HepG2 (cell line): ENCODE data around the gene ITGB2. TPM values are rescaled to one million over a fixed set of nuclear protein-coding genes. Genes with fewer than 3 reads are reported as not detected.

Source experiments
- ATAC-seq: fragments of 200-7000 bp; cut with Tn5 transposase; 3 replicates; pipeline ENCODE4 v1.9.1; 2020; ENCODE audit warnings: mild to moderate bottlenecking, moderate library complexity
- BruUV-seq: library from RNA; stranded (reverse); fragments of 400-500 nt; replicated peaks from 2 replicates; lab custom pipeline; 2021; lab: Mats Ljungman, UMichigan
- CTCF ChIA-PET: fragments of 300-600 bp; formaldehyde crosslinking; extraction: SDS; loops from one replicate; lab custom pipeline; 2021; ENCODE audit warnings: low total read pairs, inconsistent platforms, low intra/inter-chr PET ratio; lab: Yijun Ruan, JAX
- POLR2A ChIA-PET: fragments of 350-600 bp; sonication (Branson Sonifier 250); formaldehyde crosslinking; loops from one replicate; lab custom pipeline; 2020; ENCODE audit warnings: antibody characterized with exemption, inconsistent platforms; lab: Yijun Ruan, JAX
- DNase-seq: peaks from one replicate; pipeline ENCODE4 v3.0.0-alpha.2; 2015; ENCODE audit warnings: low spot score
- FAIRE-seq: peaks from 3 replicates; lab custom pipeline; 2011; peaks lifted over from hg19 to GRCh38; lab: Jason Lieb, UNC
- H2AFZ ChIP-seq: one replicate; pipeline ENCODE4 v1.6.1; 2011; ENCODE audit warnings: low read length, inconsistent platforms
- H3K27ac ChIP-seq: fragments of 300-600 bp; 3 replicates; pipeline ENCODE4 v1.8.0; 2011; ENCODE audit warnings: mixed run types, mild to moderate bottlenecking, mixed read lengths, low read length, inconsistent platforms; ENCODE audit not compliant: insufficient read depth; ENCODE audit errors: extremely low read length
- H3K27me3 ChIP-seq, 2 experiments: fragments of 200-600 bp in 1 of 2; 2 replicates in 1 of 2; 3 replicates in 1 of 2; pipeline versions ENCODE4 v1.6.0 to v1.8.0; 2011; ENCODE audit warnings: low read length in 2 of 2, mild to moderate bottlenecking in 2 of 2, moderate library complexity in 2 of 2, inconsistent platforms in 1 of 2; ENCODE audit not compliant: insufficient read depth in 2 of 2, control insufficient read depth in 1 of 2
- H3K36me3 ChIP-seq, 2 experiments: fragments of 200-600 bp in 1 of 2; replicated peaks in 1 of 2; 2 replicates in 1 of 2; 3 replicates in 1 of 2; pipeline versions ENCODE4 v1.5.1 to v1.8.0; 2011; ENCODE audit warnings: low read length in 2 of 2, inconsistent platforms in 1 of 2; ENCODE audit not compliant: insufficient read depth in 2 of 2, control insufficient read depth in 1 of 2
- H3K4me1 ChIP-seq: 2 replicates; pipeline ENCODE4 v1.5.1; 2012; ENCODE audit warnings: low read length, inconsistent platforms; ENCODE audit not compliant: insufficient read depth
- H3K4me2 ChIP-seq: 2 replicates; pipeline ENCODE4 v1.6.0; 2011; ENCODE audit warnings: low read depth, low read length, inconsistent platforms
- H3K4me3 ChIP-seq, 3 experiments: fragments of 200-600 bp in 1 of 3; sonication (generic), shearing (Covaris generic) in 1 of 3; replicated peaks in 1 of 3; 2 replicates each; pipeline ENCODE4 v1.5.1; 2011 to 2016; ENCODE audit warnings: low read length in 3 of 3, inconsistent platforms in 2 of 3, low read depth in 2 of 3, mild to moderate bottlenecking in 2 of 3, control low read depth in 1 of 3, mixed read lengths in 1 of 3; ENCODE audit not compliant: insufficient read depth in 1 of 3
- H3K79me2 ChIP-seq: one replicate; pipeline ENCODE4 v1.6.1; 2011; ENCODE audit warnings: low read length, inconsistent platforms; ENCODE audit not compliant: insufficient read depth
- H3K9ac ChIP-seq: 2 replicates; pipeline ENCODE4 v1.6.0; 2011; ENCODE audit warnings: mild to moderate bottlenecking, low read depth, low read length, inconsistent platforms; ENCODE audit not compliant: insufficient read depth
- H3K9me3 ChIP-seq: 2 replicates; pipeline ENCODE4 v1.5.1; 2012; ENCODE audit warnings: mild to moderate bottlenecking, low read length
- H4K20me1 ChIP-seq: 2 replicates; pipeline ENCODE4 v1.6.0; 2011; ENCODE audit warnings: inconsistent platforms, mild to moderate bottlenecking, low read length, moderate library complexity; ENCODE audit not compliant: insufficient read depth
- MXI1 ChIP-seq: IDR thresholded peaks from 3 replicates; pipeline ENCODE4 v1.6.1; 2012; ENCODE audit warnings: low read depth, low read length, inconsistent platforms, borderline replicate concordance
- PRDM15 ChIP-seq: sonication (generic); formaldehyde crosslinking; IDR thresholded peaks from 2 replicates; pipeline ENCODE4 v1.4.0; 2020; ENCODE audit warnings: missing genetic modification reagents
- THAP8 ChIP-seq: sonication (generic); formaldehyde crosslinking; IDR thresholded peaks from 2 replicates; pipeline ENCODE4 v1.5.1; 2020; ENCODE audit warnings: missing genetic modification reagents, mild to moderate bottlenecking, borderline replicate concordance
- ZNF234 ChIP-seq: sonication (generic); formaldehyde crosslinking; conservative IDR thresholded peaks from 2 replicates; pipeline ENCODE4 v1.5.1; 2020; ENCODE audit warnings: mild to moderate bottlenecking, missing genetic modification reagents
- ZNF816 ChIP-seq: sonication (generic); formaldehyde crosslinking; IDR thresholded peaks from 2 replicates; pipeline ENCODE4 v1.8.0; 2022; ENCODE audit warnings: missing genetic modification reagents, mild to moderate bottlenecking, borderline replicate concordance
- WGBS: methylation state at CpG from one replicate; pipeline ENCODE4 v1.1.6; 2017; ENCODE audit warnings: low lambda C conversion rate; 5-methylcytosine and 5-hydroxymethylcytosine counted together
- in situ Hi-C: cut with HindIII; loops from 2 replicates; pipeline ENCODE4 v1.10.0; 2017; ENCODE audit warnings: low pct_unique_long_range_greater_than_20kb; ENCODE audit not compliant: extremely low pct_ligation_motif_present
- intact Hi-C: fragments of 100-400 bp; cut with micrococcal nuclease; formaldehyde crosslinking; loops from one replicate; pipeline ENCODE4 v1.10.0; 2022; ENCODE audit not compliant: unreplicated experiment
- polyA plus RNA-seq, 8 experiments: library from polyadenylated mRNA; depleted of rRNA in 3 of 8; stranded (reverse) in 7 of 8; unstranded in 1 of 8; fragments of >200 nt; fragmentation: Illumina TruSeq in 4 of 8; extraction: Trizol in 4 of 8; gene quantifications; 2 replicates each; pipeline versions ENCODE4 v1.2.1 to v1.2.3, GENCODE V29; 2011 to 2016; ENCODE audit warnings: low read depth in 4 of 8, missing spikeins in 1 of 8, mixed read lengths in 1 of 8; ENCODE audit not compliant: insufficient read depth in 1 of 8
- total RNA-seq, 5 experiments: library from RNA; depleted of rRNA; stranded (reverse); fragments of >200 nt; fragmentation: Illumina TruSeq; extraction: Trizol; gene quantifications; 2 replicates each; pipeline ENCODE4 v1.2.3, GENCODE V29; 2016; ENCODE audit warnings: low read depth in 1 of 5

The ITGB2 gene
- total and polyA plus RNA-seq, 2 of the 13 experiments (the other 11 are each of a cell fraction or from before 2014, with no cell fraction given) = 4.2 to 18.0 TPM

- H3K4me2 ChIP-seq = peak overlapping the region; percentile 88
- H4K20me1 ChIP-seq = peaks cover 30% of the 10 kb centered on the region; the same call in 1 of the 2 replicates
- H3K4me1 ChIP-seq = peaks cover 57% of the 10 kb centered on the region
- no TSS peak for BruUV-seq
- H3K4me3 ChIP-seq = peak overlapping the region; percentile 43 to 67 (median 58)
- WGBS = 0% methylated on average over 1 of the region's 1 CpG
- DNase-seq (no peak), ATAC-seq (no peak), FAIRE-seq (no peak)
- no peak overlapping the region for H3K27ac ChIP-seq
- H3K27me3 ChIP-seq = peaks cover 1 to 31% of the 10 kb centered on the region in 2 experiments; a peak in 4 of 5 replicates
- POLR2A ChIA-PET = interaction anchor here (0.9 to 3.0 kb wide), 2 partner anchors 28 to 44 kb away, joined by 4 to 9 read pairs; partner anchors contain the start of genes PTTG1IP and UBE2G2
- CTCF ChIA-PET = interaction anchor here (0.9 kb wide), 1 partner anchor 45 kb away, joined by 4 read pairs; the partner anchor contains the start of gene UBE2G2
- no peaks in the 10 kb centered on the region for H3K9me3 ChIP-seq
- TF ChIP-seq MXI1 (peak; percentile 9; the same call in 1 of the 3 replicates), PRDM15 (CRISPR knock-in tag) (no peak), THAP8 (CRISPR knock-in tag) (0 out of 2 replicates have a peak, but pooled peaks have one; percentile 41), ZNF234 (CRISPR knock-in tag) (0 out of 2 replicates have a peak, but pooled peaks have one; percentile 18), ZNF816 (peak; percentile 5; the same call in 1 of the 2 replicates)
- peaks cover 16 to 26% of the 10 kb centered on the region in 2 experiments for H3K36me3 ChIP-seq
- in situ Hi-C loops = loop anchor here (5.0 kb wide), 2 partner anchors 44 to 66 kb away; partner anchors contain the start of gene UBE2G2
- no peaks in the 10 kb centered on the region for H3K79me2 ChIP-seq
- peak overlapping the region; percentile 36 for H3K9ac ChIP-seq
- no peak overlapping the region for H2AFZ ChIP-seq
- intact Hi-C loops = loop anchor here (1.0 to 10.0 kb wide), 3 partner anchors 27 to 69 kb away; partner anchors contain the start of gene PTTG1IP
Measured at GRCh38 chr21:44846224-44846484, 74.5 kb downstream of the ITGB2 start.
